Epithelial cell of prostate (primary cell): ENCODE data around the gene AKAP8L.

Experiments
- DNase-seq: peaks from one replicate; pipeline ENCODE4 v3.0.0-alpha.2; 2011; ENCODE audit warnings: low read depth, low spot score
- H3K27ac ChIP-seq: fragments of 450-650 bp; 2 replicates; pipeline ENCODE4 v1.5.1; 2017; ENCODE audit warnings: mild to moderate bottlenecking

Gene AKAP8L

DNA sequence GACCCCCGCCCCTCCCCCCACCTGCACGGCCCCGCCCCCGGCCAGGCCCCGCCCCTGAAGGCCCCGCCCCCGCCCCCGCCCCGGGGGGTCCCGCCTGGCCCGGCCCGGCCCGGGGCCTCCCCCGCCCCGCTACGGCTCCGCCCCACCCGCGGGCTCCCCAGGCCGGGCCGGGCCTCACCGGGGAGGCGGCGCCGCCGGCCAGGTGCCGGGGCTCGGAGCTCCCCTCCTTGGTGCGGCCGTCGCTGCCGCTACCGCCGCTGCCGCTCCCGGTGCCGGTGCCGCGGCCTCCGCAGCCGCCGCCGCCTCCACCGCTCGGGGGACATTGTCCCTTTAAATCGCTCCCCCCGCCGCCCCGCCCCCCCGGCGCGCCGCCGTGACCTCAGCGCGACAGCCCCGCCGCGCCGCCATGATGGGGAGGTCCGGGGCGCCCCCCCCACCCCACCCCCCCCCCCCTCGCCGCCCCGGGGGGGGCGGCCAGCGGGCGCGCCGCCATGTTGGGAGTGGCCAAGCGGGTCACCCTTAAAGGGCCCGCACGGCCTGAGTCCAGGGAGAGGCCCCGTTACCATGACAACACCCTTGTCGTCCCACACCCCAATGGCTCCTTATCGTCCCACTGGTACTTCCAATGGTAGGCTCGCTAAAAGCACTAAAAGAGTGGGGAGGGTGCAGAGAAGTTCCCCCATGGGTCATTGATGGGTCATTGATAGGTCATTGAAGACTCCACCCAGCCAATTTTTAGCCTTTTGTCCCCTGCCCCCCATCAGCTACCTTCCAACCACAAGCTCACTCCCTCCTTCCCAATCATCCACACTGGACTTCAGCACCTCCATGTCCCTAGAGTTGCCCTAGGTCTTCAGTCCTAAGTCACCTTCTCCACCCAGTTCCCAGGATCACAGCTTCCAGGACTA lies 31.1 kb upstream of the AKAP8L start, which contains the start of gene WIZ:
TSS of gene WIZ (minus strand) at position 337 of the 908 bp plus-strand sequence. CDS start 1,649 bp downstream, outside the sequence.
- no peak for DNase-seq

GRCh38 chr19:15448778-15449619 lies 30.2 kb upstream of the AKAP8L start:
- H3K27ac ChIP-seq, result no peak overlapping the region
- no peak for DNase-seq

More for the DNA sequence above, 31.1 kb upstream of the AKAP8L start, which contains the start of gene WIZ:
- no peak within 1 kb of the TSS for H3K27ac ChIP-seq

DNA sequence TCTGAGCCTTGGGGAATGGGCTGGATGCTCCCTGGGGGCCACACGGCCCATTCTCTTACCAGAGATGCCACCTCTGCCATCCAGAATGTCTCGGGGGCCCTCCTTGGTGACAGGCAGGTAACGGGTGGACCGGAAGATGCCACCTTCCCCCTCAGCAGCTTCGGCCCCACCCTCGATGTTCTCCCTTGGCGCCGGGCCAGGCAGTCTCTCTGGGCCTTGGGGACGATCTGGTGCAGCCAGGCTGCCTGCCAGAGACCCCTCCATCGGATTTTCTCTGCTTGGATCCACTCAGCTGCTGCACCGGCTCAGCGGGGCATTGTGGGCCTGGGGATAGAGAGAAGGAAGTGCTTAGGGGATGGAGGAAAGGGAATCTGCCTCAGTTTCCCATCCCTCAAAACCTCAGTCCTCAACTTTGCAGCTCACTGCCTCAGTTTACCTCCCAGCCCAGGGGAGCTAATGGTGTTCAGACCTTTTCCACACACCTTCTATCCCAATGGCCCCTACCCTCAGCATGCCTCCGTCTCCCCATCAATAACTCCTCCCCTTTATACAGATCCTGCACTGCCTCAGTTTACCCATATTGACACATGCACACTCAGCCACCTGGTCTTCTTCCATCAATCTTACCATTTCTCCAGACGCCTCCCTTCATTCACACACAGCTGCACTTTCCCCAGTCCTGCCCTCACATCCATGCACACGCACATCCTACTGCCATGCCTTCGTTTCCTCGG lies 29.4 kb upstream of the AKAP8L start:
- no peak for DNase-seq
- no peak overlapping the region for H3K27ac ChIP-seq

DNA sequence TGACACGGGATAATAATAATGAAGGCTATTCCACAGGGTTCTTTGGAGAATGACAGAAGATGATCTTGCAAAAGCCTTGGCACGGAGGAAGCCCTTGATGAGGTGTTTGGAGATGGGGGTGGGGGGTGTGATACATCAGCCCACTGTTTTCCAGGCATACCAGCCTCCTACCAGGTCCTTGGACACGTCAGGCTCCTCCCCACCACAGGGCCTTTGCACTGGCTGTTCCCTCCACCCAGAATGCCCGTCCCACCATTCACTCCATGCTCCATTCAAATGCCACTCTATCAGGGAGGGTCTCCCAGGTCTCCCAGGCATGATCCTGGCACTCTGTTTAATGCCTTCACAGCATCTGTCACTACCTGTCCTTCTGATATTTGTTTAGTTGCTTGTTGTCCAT lies 28.3 kb upstream of the AKAP8L start:
- H3K27ac ChIP-seq, result no peak overlapping the region
- no peak for DNase-seq

DNA sequence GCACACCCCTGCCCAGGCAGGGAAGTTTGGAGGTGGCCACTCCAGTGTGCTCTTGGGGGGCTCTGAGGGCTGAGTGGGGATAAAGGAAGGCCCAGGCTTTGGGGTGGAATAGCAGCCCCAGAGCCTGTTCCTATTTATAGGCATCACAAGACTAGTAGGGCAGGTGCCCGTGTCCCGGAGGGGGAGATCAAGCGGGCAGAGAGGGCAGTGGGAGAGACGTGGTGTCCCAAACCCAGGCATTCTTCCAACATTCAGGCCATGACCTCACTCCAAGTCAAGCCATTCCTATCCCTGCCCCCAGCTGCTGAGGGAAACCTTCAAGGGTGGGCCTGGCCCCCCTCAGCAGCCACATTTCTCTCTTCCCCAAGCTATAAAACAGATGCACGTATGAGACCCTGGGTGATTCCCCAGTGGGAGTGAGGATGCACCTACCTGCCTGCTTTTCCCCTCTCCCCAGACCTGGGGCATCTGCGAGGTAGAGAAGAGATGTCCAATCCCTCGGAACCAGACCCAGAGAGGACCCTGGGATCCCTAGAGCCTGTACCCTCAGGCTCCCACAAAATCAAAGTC lies 27.1 kb upstream of the AKAP8L start:
- H3K27ac ChIP-seq, result no peak overlapping the region
- no peak for DNase-seq

DNA sequence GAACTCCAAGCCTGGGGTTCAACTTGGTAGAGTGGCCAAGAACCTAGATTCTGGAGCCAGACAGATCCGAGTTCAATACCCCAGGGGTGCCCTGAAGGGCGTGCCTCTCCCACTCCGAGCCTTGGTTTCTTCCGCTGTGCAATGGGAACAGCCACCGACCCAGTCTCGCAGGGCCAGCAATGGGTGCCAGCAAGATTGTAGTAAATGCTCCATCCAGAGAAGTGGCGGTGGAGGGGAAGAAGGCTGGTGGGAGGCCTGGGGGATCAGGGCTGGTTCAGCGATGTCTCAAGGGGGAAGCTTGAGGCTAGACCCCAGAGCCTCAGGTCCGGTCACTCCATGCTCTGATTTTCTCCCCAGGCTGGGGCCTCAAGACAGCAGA lies 26.4 kb upstream of the AKAP8L start:
- no peak for DNase-seq
- H3K27ac ChIP-seq, result no peak overlapping the region

- no peak for DNase-seq
- H3K27ac ChIP-seq, result no peak overlapping the region
These were observed 25.9 kb upstream of the AKAP8L start for GRCh38 chr19:15444505-15445226.

DNA sequence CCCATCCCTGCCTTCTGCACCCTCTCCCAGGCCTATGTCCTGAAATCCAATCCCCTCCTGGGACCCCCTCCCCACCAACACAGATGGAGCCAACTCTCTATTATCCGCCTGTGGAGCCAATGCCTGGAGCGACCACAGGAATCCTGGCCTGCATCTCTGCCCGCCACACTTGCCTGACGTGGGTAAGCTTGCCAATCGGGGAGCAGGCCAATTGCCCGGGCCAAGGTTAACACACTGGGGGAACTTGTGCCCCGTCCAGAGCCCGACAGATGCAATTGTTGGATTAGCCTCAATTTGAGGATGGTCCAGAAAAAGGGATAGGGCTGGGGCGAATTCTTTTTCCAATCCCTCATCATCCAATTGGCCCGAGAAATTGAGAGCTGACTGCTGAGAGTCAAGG lies 25.1 kb upstream of the AKAP8L start:
- H3K27ac ChIP-seq, result no peak overlapping the region
- DNase-seq, result no peak

GRCh38 chr19:15443325-15443724 lies 24.5 kb upstream of the AKAP8L start:
- no peak for DNase-seq
- no peak overlapping the region for H3K27ac ChIP-seq

GRCh38 chr19:15442142-15442920 lies 23.5 kb upstream of the AKAP8L start:
- no peak for DNase-seq
- no peak overlapping the region for H3K27ac ChIP-seq

GRCh38 chr19:15441317-15441716 lies 22.5 kb upstream of the AKAP8L start:
- H3K27ac ChIP-seq, result no peak overlapping the region
- DNase-seq, result no peak

DNA sequence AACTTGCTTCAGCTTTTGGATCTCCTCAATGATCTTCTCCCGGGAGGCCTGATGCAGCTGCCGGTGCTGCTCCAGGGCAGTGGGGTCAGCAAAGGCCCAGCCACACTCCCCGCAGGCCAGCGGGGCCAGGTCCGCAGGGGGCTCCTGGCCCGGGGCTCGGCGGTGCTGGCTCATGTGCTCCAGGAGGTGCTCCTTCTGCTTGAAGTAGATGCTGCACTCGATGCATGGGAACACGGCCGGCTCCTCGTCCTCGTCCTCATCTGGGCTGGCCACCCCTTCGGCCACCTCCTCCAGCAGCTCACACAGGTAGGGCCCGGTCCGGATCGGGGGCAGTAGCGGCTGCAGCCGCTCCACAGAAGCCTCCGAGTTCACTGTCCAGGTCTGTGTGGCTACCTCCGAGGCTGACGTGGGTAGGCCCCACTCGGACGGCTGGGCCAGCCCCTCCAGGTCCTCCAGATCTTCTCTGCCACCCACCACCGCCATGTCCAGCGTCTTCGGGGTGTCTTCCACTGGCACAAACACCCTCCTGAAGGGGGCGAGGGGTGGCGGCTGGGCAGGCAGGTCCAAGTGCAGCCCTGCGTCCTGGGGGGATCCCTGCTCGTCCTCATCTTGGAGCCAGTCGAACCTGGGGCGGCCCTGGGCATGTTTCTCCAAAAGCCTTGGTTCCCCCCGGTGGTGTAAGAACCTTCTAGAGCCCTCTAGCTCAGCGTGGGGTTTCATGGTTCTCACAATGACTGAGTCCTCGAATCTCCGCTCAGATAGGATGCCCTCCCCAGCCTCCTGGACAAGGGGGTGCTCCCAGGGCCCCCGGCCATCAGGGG lies 21.2 kb upstream of the AKAP8L start:
- no peak overlapping the region for H3K27ac ChIP-seq
- no peak for DNase-seq

DNA sequence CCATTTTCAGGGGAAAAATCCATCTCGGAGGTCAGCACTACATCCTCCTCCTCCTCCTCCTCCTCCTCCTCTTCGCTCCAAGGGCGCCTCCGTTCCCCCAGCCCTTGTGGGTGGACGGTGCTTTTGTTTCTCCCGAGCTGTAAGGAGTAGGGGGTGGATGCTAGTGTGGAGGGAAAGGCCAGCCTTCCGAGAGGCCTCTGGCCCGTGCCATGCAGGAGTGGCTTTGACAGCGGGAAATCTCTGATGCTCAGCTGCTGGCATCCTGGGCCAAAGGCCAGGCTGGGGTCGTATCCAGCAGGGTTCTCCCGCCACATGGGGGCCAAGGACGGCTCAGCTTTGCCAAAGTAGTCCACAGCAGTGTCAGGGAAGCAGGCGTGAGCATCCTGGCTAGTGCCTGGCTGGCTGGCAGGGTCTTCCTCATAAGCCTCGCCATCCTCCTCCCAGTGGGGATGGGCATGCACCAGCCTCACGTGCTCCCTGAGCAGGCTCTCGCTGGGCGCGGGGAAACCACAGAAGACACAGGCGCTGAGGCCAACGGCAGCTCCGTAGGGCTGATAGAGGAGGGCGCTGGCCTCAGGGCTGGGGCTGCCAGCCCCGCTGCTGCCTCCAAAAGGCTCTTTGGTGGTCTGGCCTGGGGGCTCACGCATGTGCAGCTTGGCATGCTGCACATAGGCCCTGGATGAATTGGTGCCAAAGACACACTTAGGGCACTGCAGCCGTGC lies 20.5 kb upstream of the AKAP8L start:
- no peak for DNase-seq
- no peak overlapping the region for H3K27ac ChIP-seq

DNA sequence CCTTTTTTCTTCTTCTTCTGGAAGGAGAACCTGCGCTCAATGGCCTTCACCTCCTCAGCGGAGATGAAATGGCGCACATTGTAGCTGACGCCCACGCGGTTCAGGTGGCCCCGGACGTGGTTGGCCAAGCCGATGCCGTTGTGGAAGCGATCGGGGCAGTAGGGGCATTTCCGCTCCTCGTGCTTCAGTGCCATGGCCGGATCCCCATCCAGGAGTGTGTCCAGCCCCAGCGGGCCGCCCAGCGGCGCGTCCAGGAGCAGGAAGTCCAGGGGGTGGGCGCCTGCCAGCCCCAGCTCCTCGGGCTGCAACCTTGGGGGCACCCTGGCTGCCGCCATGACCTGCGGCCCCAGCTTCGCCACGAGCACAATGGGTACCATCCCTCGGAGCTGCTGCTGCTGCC lies 19.8 kb upstream of the AKAP8L start:
- no peak for DNase-seq

DNA sequence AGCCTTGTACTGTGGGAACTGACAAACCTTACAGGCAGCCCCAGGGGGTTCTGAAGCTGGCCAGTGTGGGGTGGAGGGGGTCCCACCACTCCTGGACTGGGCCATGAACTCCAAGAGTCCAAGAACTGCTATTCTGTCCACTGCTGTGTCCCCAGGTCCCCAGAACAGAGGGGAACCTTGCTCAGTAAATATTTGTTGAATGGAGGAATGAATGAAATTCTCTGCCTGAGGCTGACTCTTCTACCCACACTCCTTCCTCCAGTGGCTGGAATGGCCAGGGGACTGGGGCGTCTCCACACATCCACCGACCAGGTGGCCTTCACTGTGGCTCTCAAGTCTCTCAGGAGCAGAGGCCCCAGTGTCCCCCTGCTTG lies 19.3 kb upstream of the AKAP8L start:
- no peak for DNase-seq
- H3K27ac ChIP-seq, result no peak overlapping the region

More for the DNA sequence above, 19.8 kb upstream of the AKAP8L start:
- no peak overlapping the region for H3K27ac ChIP-seq

DNA sequence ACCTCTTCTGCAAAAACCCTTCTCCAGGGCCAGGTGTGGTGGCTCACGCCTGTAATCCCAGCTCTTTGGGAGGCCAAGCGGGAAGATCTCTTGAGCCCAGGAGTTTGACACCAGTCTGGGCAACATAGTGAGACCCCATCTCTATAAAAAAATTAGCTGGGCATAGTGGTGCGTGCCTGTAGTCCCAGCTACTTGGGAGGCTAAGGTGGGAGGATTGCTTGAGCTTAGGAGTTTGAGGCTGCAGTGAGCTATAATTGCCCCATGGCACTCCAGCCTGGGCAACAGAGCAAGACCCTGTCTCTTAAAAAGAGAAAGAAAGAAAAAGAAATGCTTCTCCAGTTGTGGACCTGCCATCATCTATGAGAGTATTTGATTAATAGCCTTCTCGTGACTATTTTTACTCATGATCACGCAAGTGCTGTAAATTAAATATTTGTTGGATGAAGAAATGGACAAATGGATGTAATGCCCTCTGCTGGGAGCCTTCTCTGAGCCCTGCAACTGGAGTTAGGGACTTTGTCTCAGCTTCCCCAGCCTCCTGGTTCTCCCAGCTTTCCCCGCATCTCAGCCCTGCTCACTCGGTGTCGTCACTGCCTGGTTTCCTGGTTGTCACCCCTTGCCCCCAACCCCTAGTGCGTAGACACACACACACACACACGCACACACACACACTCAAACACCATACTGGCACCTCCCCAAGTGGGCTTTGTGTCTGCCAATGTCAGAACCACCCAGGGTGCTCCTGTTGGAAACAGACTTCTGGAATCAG lies 18.8 kb upstream of the AKAP8L start:
- no peak overlapping the region for H3K27ac ChIP-seq

GRCh38 chr19:15436826-15437110 lies 18.0 kb upstream of the AKAP8L start:
- no peak overlapping the region for H3K27ac ChIP-seq
- DNase-seq, result no peak

More for the DNA sequence above, 18.8 kb upstream of the AKAP8L start:
- DNase-seq, result no peak
